ENCODE results near the gene HID1.

The HID1 gene

DNA sequence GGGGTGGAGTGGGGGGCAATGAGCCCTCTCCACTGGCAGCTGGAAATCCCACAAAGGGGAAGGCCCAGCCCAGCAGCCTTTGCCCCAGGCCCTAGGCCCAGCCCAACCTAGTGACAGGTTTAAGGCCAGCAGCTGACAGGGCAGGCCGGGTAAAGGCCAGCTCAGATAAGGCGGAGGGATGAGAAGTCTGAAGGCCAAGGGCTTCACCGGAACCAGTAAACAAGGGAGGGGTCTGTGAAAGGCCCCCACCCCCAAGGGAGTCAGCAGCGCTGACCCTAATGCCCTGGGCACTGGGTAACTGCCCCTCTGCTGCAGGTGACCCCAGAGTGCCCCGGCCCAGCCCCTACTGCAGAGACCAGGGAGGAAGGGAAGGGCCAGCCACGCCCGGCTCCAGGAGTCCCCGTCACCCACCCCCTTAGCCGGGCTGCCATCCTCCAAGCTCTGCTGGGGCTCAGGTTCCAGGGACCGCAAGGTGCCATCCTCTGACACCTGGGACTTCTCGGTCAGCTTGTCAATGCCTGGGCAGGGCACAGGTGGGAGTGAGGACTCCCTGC is 19.3 kb downstream of the HID1 start:
- TF ChIP-seq, protein P1, sequence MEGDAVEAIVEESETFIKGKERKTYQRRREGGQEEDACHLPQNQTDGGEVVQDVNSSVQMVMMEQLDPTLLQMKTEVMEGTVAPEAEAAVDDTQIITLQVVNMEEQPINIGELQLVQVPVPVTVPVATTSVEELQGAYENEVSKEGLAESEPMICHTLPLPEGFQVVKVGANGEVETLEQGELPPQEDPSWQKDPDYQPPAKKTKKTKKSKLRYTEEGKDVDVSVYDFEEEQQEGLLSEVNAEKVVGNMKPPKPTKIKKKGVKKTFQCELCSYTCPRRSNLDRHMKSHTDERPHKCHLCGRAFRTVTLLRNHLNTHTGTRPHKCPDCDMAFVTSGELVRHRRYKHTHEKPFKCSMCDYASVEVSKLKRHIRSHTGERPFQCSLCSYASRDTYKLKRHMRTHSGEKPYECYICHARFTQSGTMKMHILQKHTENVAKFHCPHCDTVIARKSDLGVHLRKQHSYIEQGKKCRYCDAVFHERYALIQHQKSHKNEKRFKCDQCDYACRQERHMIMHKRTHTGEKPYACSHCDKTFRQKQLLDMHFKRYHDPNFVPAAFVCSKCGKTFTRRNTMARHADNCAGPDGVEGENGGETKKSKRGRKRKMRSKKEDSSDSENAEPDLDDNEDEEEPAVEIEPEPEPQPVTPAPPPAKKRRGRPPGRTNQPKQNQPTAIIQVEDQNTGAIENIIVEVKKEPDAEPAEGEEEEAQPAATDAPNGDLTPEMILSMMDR (IDR thresholded peaks at IDR 0.05; ENCODE audit: low read depth, low read length, missing control alignments), result no peak
- DNase-seq (ENCODE audit: extremely low read depth, low read depth), result no peak
- no peak overlapping the region for H3K4me3 ChIP-seq (replicated peaks; ENCODE audit: low read depth, low read length)

DNA sequence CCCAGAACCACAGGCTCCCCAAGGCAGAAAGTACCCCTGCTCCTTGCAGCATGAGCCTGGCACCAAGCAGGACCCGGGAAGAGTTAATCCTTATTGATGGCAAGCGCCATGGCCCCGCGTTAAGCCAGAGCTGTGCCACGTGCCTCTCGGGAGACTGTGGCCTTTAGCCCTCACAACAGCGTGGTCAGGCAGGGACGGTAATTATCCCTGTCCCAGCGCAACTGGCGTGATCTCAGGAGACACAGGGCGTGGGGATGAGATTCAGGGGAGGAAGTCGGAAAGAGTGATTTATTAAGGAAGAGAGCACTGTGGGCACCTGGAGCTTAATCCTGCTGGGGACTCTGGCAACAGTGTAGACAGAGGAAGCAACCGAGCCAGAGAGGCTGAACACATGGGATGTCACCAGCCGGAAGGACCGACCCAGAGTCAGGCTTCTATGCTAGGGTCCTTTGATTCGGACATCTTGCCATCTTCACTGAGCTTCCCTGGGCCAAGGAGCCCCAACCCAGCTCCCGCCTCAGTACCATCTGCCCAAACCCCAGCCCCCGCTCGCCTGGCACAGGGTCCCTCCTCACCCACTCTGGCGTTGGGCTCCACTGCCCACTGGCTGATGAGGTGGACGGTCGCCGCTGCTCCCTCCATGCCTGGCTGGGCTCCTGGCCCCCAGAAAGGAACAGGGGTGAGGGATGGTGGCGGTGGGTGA is 20.0 kb downstream of the HID1 start:
- DNase-seq (ENCODE audit: extremely low read depth, low read depth), result no peak
- TF ChIP-seq, protein P1 (IDR thresholded peaks at IDR 0.05; ENCODE audit: low read depth, low read length, missing control alignments), result no peak
- no peak overlapping the region for H3K4me3 ChIP-seq (replicated peaks; ENCODE audit: low read depth, low read length)

DNA sequence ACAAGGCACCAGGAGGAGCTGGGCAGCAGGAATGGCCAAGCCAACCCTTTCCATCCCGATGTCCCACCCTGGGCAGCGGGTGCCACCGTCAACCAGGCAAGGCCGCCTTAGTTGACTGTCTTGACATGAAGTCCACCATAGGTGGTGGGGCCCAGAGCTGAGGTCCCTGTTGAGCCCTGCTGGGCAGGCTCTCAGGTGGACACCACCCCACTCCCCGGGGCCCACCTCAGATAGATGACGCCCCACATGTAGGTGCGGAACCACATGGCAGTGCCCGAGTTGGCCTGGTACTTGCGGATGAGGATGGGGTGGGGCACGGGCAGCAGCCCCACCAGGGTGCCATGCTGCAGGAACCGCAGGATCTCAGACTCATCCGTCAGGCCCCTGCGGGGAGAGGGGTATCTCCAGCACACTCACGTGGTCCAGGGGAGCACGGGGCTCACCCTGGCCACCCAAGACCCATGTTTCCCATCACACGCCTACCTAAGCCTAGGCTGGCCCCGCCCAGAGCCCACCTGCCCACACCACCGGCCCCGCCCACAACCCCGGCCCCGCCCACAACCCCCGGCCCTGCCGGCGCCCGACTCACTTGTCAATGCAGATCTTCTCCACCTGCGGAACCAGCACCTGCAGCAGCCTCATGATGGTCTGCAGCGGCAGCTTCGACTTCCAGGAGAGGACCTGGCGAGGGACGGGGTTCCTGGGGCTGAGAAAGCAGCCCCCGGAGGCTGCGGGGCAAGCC is 20.7 kb downstream of the HID1 start:
- H3K4me3 ChIP-seq (replicated peaks; ENCODE audit: low read depth, low read length), result no peak overlapping the region
- no peak for DNase-seq (ENCODE audit: extremely low read depth, low read depth)
- TF ChIP-seq, protein P1 (IDR thresholded peaks at IDR 0.05; ENCODE audit: low read depth, low read length, missing control alignments), result no peak

DNA sequence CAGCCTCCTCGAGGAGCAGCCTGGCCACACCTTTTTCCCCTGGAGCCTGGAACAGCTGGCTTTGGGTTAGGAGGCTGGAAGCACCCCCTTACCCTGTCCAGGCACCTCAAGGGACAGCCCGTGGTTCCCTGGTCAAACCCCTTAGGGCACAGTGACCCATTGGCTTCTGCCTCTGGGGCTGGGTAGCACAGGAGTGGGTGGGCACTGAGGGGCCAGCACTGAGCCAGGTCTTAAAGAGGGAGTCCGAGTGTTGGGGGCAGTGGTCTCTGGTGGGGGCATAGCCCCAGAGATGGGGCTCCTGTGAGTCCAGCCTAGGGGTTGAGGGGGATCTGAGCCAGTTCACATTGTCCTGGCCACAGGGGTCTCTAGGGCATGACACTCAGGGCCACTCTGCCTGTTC is 21.5 kb downstream of the HID1 start:
- H3K4me3 ChIP-seq (replicated peaks; ENCODE audit: low read depth, low read length), result no peak overlapping the region
- TF ChIP-seq, protein P1 (IDR thresholded peaks at IDR 0.05; ENCODE audit: low read depth, low read length, missing control alignments), result no peak
- DNase-seq (ENCODE audit: extremely low read depth, low read depth), result no peak

DNA sequence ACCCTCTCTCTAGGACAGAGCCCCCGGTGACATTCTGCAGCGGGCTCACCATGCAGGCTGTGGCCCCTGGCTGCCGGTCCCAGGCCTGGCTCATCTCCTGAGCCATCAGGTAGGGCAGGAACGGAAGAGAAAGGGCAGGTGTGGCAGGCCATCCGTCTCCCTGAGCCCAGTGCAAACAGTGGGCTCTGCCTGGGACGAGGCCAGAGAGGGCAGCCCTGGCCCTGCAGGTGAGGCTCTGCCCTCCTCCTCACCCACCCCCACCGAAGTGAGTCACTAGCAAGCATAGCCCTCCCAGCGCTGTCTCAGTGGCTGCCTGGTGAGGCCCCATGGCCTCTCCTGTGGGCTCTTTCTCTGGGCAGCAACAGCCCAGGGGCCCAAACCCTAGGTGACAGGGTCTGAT is 22.4 kb downstream of the HID1 start:
- no peak for DNase-seq (ENCODE audit: extremely low read depth, low read depth)
- TF ChIP-seq, protein P1 (IDR thresholded peaks at IDR 0.05; ENCODE audit: low read depth, low read length, missing control alignments), result no peak
- H3K4me3 ChIP-seq (replicated peaks; ENCODE audit: low read depth, low read length), result no peak overlapping the region

DNA sequence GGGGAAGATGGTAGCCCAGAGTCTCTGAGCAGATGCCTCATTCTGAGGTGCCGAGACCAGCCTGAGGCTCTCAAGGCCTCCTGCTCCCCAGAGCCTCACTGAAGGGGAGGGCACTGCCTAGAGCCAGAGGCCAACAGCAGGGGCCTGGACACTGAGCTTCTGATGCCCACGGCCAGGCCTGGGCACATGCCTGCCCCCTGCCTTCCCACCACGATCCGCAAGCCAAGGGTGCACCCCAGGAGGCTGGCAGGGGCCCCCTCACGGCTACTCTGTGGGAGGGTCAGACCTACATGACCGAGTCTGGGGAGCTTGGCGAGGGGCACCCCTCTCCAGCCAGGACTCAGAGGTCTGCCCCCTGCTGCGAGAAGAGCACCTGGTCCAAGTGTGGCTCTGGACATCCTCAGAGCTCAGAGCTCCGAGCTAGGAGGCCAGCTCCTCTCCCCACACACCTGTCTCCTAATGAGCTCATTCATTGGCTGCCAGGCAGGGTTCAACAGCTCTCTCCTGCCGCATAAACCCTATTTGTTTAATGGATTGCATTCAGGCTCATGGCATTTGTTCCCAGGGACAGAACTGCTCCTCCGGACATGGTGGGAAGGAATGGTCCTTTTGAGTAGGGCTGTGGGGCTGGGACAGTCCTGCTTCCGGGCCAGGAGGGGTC is 23.0 kb downstream of the HID1 start:
- no peak for DNase-seq (ENCODE audit: extremely low read depth, low read depth)
- TF ChIP-seq, protein P1 (IDR thresholded peaks at IDR 0.05; ENCODE audit: low read depth, low read length, missing control alignments), result no peak
- no peak overlapping the region for H3K4me3 ChIP-seq (replicated peaks; ENCODE audit: low read depth, low read length)
